CD4-positive, alpha-beta T cell treated with Interleukin-15 for 1 hour (primary cell): ENCODE data around the gene CRK.
"Not testable (repeated sequence)": the region's sequence is repeated elsewhere in the genome, so short reads cannot be mapped to it uniquely, and the experiment has no call there.

Experiments used
- DNase-seq: peaks from one replicate; pipeline ENCODE4 v3.0.0-alpha.2; 2020

Gene CRK

DNA sequence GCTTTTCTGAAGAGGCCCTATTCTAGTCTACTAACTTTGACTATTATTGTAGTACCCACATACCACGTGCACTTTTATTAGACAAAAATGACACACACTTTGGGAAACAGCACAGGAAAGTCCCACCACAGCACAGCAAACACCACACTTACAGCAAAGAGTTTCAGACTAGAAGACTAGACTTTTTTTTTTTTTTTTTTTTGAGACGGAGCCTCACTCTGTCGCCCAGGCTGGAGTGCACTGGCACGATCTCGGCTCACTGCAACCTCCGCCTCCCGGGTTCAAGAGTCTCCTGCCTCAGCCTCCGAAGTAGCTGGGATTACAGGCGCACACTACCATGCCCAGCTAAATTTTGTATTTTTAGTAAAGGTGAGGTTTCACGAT lies 76.1 kb downstream of the CRK start:
- DNase-seq, result peak; percentile 23

DNA sequence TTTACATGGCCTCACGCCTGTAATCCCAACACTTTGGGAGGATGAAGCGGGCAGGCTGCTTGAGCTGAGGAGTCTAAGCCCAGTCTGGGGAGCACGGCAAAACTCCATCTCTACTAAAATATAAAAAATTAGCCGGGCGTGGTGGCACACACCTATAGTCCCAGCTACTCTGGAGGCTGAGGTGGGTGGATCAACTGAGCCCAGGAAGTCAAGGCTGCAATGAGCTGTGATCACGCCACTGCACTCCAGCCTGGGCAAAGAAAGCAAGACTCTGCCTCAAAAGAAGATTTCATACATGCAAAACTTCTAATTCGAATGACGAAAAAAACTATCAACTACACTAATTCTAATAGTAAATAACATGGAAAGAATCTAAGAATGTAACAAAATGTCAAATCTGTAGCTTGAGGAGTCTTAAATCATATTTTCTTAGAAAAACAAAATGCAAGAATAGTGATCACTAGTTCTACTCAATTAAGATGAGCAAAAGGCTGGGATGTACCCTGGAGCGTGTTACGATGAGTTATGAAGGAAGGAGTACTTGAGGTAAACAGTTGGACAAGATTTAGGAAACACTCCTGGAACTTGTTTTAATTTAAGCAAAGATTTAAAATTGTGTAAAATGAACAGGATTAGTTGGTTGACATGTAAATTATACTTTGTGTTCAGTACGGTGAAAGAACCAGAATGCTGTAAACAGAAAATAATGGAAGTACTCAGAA lies 76.7 kb downstream of the CRK start:
- DNase-seq, result no peak

- not testable (repeated sequence) for DNase-seq
Measured at GRCh38 chr17:1378476-1378860, 77.6 kb downstream of the CRK start.

DNA sequence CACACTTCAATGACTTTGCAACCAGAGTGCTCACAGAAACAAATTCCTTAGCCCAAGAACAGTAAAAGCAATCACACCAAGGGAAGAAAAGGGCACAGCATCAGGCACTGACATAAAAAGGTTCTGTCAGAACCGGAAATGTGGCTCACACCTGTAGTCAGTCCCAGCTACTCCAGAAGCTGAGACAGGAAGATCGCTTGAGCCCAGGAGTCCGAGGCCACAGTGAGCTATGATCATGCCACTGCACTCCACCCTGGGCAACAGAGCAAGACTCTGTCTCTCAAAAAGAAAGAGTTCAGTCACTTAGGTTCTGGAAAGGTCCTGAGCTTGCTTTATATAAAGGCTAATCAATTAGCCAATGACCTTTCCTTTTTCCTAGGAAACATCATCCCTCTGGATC lies 78.7 kb downstream of the CRK start:
- DNase-seq, result no peak

DNA sequence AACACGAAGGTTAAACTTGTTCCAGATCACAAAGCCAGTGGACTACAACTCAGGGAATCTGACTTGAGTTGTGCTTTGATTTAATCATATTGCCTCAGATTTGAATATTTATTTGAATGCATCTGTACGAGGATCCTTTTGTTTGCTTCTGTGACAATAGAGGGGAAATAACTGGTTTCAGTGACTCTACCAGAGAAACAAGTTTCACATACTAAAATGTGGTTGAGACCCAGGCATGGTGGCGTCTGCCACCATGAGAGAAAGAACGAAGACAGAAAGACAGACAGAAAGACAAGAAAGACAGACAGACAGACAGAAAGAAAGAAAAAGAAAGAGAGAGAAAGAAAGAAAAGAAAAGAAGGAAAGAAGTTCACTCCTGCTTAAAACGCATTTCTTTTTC lies 80.0 kb downstream of the CRK start:
- no peak for DNase-seq

DNA sequence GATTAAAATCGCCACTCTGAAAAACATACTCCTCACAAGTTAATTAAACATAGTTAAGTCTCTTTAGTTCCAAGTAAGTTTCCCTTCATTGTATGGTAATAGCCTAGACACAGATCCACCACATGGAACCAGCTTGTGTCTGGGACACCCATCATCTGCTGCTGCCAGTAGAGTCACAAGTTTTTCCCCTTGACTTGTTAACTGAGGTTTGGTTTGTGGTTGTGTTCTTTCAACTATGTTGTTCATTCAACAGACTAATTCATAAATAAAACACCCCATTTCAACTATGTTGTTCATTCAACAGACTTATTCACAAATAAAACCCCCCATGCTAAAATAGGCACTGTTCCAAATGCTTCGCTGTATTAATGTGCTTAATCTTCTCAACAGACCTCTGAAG lies 80.4 kb downstream of the CRK start:
- DNase-seq, result no peak

DNA sequence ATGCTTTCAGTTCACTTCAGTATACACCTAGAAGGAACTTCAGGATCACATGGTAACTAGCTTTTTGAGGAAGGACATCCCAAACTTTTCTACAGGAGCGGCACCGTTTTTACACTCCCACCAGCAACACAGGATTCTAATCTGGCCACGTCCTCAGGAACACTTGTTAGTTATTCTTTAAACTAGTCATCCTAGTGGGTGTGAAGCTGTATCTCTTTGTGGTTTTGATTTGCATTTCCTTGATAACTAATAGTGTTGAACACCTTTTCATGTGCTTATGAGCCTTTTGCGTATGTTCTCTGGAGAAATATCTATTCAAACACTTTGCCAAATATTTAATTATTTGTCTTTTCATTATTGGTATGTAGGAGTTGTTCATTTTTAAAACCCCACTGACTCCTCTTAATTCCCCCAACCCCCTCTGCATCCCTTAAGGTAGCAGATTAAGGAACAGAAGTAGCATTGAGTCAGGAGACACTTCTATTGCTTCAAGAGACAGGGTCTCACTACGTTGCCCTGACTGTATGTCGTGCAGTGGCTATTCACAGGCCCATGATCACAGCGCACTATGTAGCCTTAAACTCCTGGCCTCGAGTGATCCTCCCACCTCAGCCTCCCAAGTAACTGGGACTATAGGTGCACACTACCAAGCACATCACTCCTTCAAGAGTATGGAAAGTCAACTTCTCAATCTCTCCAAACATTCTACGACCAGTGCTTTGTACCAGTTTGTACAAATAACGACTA lies 81.4 kb downstream of the CRK start:
- DNase-seq, result no peak

DNA sequence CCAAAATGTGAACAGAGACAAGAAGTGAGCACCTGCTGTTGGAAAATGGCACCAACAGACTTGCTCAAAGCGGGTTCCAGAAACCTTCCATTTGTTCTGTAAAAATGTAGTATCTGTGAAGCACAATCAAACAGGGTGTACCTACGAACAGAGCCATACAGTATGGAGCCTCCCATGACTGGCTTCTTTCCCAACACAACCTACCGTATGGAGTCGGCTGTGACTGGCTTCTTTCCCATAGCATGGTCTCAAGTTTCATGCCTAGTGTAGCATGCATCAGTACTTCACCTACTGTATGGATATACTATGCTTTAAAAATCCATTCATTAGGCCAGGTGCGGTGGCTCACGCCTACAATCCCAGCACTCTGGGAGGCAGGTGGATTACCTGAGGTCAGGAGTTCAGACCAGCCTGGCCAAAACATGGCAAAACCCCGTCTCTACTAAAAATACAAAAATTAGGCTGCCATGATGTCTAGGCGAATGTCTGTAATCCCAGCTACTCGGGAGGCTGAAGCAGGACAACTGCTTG lies 82.3 kb downstream of the CRK start:
- DNase-seq, result no peak

GRCh38 chr17:1372618-1373017 lies 83.4 kb downstream of the CRK start:
- DNase-seq, result no peak

DNA sequence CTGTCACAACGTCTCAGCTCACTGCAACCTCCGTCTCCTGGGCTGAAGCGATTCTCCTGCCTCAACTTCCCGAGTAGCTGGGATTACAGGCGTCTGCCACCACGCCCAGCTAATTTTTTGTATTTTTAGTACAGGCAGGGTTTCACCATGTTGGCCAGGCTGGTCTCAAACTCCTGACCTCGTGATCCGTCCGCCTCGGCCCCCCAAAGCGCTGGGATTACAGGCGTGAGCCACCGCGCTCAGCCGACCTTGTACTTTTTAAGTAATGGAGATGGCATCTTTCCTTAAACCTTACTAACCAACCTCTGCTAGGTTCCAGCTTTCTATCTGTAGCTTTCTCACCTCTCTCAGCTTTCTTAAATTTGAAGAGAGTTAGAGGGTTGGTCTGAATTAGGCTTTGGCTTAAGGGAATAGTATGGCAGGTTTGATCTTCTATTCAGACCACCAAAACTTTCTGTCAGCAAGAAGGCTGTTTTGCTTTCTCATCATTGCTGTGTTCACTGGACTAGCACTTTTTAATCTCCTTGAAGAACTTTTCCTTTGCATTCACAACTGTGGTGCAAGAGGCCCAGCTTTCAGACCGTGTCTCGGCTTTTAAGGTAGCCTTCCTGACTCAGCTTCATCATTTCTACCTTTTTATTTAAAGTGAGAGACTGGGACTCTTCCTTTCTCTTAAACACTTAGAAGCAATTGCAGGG lies 84.0 kb downstream of the CRK start:
- DNase-seq, result no peak
